ENCODE data around the gene TERT.
"Not testable (repeated sequence)": the region's sequence is repeated elsewhere in the genome, so short reads cannot be mapped to it uniquely, and the experiment has no call there.

TERT gene

DNA sequence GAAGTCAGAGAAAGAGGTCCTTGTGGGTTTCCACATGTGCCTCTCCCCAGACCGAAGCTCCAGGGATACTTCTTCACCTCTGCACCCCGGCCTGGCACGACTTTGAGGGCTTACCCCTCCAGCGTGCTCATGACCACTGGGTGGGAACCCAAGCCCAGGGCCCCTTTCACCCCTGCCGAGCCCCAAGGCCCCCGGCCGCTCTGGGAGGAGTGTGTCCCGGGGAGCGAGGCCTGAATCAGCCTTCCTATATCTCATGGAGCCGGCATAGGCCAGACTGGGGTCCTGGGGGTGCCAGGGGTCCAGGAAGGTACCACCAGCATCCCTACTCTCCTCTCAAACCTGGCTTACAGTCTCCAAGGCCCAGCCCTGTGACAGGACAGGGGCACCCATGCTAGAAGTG is 17.1 kb downstream of the TERT start:
- DNase-seq, result no peak

DNA sequence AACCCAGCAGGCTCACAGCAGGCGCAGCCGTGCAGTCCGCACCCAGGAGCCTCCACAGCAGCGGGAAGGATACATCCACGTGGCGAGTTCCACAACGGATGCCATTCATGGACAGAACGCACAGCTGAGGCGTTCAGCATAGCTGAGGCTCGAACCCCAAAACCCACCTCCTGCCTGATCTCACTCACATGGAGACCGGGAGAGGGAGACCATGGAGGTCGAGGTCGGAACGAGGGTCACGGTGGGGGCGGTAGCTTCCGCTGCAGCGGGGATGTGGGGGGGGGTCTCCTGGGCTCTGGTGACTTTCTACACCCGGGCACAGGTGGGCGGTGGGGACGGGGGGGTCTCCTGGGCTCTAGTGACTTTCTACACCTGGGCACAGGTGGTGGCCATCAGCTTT is 17.5 kb downstream of the TERT start:
- no peak for DNase-seq

DNA sequence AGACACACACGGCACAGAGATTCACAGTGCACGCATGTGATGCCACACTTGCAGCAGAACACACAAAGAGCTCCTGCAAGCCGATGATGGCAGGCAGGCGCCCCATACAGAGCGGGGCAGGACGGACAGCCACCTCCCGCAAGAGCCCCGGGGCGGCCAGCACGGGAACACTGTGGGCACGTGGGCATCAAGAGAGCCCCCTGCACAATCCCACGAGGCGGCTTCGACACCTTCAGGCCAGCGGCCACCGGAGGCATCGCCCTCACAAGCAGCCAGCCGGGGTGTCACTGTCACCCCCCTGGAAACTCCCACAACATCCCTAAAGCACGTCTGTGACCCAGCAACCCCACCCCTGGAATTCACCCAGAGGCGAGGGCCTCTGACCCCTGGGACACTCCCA is 17.9 kb downstream of the TERT start:
- DNase-seq, result no peak

DNA sequence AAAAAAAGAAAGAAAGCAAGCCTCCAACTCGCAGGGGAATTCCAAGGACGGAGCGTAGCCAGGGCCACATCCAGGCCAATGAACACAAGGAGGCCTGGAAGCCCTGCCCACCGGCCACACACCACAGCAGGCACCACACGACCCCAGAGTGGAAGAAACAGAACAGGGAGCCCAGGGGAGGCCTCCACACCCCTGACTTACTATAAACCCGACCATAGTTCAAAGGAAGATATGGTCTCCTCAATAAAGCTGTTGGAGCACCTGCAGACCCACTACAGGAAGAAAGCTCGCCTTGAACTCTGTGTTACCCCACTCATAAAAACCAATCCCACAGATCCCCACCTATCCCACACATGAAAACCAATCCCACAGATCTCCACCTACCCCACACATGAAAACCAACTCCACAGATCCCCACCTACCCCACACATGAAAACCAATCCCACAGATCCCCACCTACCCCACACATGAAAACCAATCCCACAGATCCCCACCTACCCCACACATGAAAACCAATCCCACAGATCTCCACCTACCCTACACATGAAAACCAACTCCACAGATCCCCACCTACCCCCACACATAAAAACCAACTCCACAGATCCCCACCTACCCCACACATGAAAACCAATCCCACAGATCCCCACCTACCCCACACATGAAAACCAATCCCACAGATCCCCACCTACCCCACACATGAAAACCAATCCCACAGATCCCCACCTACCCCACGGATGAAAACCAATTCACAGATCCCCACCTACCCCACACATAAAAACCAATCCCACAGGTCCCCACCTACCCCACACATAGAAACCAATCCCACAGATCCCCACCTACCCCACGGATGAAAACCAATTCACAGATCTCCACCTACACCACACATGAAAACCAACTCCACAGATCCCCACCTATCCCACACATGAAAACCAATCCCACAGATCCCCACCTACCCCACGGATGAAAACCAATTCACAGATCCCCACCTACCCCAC is 19.2 kb downstream of the TERT start:
- DNase-seq, result not testable (repeated sequence)

DNA sequence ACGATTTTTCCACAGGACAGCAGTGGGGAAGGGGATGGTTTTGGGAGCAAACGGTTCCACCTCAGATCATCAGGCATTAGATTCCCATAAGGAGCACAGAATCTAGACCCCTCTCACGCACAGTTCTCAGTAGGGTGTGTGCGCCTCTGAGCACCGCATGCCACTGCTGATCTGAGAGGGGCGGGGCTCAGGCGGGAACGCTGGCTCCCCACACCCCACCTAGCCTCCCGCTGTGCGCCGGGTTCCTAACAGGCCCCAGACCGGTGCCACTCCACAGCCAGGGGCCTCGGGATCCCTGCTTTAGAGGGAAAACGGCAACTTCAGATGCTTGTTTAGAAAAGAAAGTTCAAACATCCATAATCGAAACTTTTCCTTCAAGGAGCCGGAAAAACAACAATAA is 20.4 kb downstream of the TERT start:
- no peak for DNase-seq

DNA sequence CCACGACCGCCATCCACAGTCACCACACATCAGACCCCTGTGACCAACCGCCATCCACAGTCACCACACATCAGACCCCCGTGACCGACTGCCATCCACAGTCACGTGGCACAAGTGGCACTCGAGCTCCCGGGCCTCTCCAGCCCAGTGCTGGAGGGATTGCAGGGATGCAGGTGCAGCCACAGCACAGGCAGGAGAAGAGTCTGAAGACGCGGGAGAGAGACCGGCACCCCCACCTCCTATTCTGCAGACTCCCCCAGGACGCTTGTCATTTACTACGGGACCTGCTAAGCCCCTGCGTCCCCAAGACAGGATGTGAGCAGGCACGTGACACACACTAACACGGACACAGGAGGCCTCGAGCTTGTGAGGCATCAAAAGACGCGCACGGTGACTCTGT is 21.1 kb downstream of the TERT start:
- DNase-seq, result no peak

DNA sequence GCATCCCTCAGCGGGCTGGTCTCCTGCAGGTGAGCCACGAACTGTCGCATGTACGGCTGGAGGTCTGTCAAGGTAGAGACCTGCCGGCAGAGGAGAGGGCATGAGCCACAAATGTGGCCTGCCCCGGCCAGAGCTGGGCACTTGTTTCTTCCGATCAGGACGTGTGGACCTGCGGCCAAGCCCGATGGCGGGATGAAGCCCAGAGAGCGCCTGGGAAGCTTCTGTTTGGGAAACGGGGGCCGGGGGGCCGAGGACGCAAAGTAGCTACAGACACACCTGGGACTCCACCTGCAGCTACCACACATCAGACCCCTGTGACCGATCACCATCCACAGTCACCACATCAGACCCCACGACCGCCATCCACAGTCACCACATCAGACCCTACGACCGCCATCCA is 22.7 kb downstream of the TERT start:
- no peak for DNase-seq

DNA sequence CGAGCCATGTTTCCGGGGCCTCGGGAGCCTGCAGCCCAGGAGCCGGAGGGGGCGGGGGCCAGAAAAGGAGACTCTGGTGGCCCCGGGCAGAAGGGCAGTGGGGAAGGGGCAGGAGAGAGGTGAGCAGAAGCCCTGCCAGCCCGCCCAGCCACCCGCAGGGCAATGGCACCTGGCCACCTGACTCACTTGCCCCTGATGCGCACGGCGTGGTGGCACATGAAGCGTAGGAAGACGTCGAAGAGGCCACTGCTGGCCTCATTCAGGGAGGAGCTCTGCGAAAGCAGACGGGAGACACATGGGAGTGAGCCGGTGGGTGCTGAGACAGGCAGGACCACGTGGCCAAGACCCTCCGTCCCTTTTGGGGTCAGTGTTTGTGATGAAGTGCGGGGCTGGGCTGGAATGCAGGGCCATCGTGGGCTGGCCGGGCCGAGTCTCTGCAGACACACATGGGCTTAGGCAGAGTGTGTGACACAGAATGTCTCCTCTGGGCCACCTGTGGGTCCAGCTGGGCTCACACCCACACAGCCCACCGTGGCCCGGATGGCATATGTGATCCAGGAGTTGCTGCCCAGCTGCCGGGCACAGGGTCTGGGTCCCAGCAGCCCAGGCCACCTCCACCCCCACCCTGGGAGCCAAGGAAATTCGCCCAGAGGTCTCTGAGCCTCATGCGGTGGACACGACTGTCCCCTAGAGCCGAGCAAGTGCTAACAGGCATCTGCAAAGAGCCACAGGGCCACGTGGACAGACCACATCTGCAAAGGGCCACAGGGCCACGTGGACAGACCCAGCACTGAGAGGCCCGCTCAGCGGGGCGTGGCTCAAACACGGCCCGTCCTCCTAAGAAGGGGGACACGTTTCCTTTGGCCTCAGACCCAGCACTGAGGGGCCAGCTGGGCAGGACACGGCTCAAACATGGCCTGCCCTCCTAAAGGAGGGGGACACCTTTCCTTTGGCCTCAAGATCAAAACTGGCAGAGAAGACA is 23.6 kb downstream of the TERT start:
- DNase-seq, result no peak

DNA sequence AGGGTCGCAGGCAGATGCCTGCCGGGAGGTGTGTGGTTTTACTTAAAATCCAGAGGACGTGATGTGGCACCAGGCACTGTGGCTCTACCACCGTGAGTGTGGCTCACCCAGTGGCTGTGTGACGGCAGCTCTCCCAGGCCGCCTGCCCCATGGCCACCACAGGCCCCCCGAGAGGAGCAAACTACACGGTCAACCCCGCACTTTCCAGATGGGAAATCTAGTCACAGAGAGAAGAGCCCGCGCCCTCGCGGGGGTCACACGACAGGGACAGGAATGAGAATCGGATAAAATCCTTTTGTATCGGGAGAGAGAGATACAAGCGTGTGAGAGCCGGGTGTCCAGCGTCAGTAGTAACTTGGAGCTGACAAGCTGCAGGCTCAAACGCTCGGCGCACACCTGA is 24.4 kb downstream of the TERT start:
- no peak for DNase-seq

DNA sequence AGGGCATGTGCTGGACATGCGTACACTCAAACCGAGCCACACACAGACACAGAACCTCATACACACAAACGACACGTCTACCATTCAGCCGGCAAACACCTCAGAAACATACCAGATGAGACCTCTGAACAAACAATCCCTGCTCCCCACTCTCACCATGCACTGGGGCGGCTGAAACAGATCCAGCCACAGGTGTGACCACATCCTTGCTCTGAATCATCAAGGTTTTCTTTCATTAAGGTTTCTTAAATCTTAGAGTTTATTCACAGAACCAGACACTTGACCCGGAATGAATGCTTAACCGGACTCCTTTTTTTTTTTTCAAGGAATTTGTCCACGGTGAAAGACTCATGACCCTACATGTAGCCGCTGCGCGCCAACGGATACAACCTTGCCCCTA is 26.2 kb downstream of the TERT start:
- no peak for DNase-seq

DNA sequence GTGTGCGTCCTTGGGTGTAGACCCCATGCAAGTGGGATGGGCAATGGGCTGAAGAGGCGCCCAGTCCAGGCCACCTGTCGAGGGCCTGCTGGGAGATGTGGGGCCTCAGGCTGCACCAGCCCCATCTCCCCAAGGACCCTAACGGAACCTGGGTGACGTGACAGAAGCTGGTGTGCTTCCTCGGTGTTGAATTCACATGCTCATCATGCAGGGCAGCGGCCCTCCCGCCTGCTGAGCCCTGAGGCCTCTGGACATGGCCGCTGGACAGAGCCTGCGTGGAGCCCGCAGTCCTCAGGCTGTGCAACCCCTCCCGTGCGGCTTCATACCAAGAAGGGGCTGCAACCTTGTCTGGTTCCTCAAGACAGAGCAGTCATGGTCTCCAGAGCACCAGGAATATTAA is 26.8 kb downstream of the TERT start:
- DNase-seq, result no peak

DNA sequence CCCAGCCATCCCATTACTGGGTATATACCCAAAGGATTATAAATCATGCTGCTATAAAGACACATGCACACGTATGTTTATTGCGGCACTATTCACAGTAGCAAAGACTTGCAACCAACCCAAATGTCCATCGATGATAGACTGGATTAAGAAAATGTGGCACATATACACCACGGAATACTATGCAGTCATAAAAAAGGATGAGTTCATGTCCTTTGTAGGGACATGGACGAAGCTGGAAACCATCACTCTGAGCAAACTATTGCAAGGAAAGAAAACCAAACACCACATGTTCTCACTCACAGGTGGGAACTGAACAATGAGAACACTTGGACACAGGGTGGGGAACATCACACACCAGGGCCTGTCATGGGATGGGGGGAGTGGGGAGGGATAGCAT is 27.4 kb downstream of the TERT start:
- DNase-seq, result not testable (repeated sequence)

DNA sequence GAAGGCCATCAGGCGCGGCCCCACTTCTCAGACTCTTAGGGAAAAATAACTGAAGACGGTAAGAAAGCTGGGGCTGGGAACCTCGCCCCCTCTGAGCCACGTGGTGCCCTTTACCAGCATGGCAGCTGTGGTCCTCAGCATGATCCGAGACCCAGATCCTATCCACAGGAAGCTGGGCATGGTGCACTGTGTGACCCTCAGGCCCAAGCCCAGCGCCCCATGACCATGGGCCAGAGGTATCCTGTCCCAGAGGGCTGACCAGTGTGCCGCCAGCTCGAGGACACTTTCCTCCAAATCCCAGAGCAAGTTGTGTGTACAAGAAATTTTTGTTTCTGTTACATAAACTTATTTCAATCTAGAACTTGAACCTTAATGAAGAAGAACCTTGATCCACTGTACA is 28.1 kb downstream of the TERT start:
- DNase-seq, result no peak

DNA sequence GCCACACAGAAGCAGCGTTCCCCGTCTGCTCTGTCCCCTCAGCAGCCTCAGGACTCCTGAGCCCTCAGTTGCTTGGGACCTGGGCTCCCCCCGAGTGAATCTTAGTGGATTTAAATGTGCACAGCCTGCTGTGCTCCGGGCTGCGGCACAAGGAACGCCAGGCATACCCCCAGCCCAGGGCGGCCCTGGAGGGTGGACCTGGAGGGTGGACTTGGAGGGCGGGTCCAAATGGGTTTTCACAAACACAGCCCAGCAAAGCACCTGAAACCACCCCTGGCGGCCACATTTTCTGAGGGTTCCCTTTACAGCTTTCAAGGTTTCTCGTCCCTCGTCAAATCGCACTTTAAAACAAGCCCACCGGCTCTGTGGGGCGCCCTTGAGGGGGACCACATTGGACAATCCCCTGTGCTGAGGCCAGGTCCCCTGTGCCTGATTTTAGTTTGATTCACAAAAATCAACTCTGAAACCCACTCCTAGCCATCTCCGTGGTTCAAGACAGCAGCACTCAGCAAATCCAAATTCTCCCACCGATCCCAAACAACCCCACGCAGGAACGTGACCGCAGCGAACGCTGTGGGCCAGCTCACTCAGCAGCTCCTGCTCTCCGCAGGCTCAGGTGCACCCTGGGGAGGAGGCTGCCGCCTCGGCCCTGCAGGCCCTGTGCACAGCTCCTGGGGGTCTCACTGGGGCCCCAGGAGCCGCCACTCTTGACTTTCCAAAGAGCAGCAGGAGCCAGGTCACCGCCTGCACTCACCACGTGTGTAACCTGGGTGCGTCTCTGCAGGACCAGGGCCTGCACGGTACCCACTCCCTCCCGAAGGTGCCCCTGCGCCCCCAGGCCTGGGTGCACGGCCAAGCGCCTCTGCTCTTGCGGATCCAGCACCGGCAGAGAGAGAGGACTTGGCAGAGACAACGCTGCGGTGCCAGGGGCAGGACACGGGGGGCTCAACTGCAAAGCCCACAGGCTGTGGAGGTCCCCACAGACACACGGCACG is 29.1 kb downstream of the TERT start:
- no peak for DNase-seq

DNA sequence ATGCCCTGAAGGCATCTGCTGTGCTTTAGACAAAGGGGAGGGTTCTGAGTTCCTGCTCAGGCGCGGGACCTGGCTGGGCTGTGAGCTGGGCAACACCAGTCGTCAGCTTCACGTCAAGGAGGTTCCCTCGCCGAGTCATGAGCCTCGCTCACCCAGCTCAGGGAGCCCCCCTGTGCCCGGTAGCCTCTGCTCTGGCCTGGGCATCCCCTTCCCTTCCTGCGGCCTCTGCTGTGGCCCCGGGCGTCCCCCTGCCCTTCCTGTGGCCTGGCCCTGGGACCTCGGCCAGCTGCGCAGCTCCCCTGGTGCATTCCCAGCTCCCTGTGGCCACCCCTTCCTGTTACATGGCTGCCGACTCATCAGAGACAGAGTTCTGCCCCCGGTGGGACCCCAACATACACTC is 29.8 kb downstream of the TERT start:
- DNase-seq, result no peak

DNA sequence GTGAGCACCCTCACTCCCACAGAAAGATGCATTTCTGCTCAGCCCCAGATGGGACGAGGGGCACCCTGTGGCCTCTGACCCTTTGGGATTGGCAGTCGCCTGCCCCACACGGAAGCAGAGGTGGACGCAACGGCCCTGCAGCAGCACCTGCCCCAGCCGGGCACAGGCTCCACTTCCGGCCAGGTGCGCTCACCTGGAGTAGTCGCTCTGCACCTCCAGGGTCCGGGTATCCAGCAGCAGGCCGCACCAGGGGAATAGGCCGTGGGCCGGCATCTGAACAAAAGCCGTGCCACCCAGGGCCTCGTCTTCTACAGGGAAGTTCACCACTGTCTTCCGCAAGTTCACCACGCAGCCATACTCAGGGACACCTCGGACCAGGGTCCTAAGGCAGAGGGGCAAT is 30.7 kb downstream of the TERT start:
- DNase-seq, result no peak

DNA sequence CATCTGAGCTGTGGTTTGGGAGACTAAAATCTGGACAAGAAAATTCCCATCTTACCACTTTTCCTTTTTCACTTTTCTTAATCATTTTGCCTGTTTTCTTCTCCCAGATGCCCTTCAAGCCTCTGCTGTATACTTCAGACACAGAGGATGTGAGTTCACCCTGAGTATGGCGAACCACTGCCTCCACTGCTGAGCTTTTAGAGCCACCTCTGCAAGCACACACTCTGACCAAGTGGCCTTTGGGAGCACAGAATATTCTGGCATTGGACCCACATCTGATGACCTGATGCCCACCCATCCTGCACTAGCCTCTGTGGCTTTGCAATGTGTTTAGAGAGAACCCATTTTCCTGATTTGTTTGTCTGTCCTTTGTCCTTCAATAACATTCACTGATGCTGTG is 32.5 kb downstream of the TERT start:
- no peak for DNase-seq

DNA sequence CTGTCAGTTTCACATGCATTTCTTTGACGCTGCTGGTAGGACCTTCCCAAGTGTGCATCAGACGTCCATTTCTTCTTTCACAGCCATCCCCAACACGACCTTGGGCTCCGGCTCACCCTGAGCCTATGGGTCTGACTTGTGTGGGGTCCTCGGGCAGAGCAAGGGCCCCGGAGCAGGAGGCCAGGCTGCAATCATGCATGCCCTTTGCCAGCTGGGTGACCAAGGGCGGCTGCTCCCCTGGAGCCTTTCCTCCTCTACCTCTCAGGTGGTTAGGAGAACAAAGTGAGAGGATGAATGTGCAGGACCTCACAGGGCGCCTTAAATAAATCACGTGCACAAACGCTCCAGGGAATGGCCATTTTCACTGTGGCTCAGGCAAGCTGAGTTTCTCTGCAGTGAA is 33.2 kb downstream of the TERT start:
- DNase-seq, result no peak

DNA sequence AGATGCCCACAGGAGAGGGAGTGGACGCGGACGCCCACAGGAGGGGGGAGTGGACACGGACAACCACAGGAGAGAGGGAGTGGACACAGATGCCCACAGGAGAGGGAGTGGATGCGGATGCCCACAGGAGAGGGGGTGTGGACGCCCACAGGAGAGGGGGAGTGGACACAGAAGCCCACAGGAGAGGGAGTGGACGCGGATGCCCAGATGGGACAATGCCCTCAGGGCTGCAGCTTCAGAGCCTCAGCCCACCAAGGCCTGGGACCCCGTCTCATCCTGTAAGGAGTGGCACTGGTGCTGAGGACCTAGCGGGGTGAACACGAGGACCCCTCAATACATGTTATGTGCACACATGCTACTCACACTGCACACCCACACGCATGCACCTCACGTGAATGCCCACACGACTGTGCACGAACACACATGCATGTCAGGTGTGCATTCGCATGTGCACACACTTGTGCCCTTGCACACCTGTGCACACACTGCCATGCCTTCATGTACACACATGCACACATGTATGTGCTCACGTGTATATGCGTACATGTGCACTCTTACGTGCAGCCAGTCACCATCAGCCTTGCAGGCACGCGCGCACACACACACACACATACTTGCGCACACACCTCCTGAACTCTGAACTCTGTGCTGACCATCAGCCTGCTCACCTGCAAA is 34.9 kb downstream of the TERT start:
- DNase-seq, result no peak

DNA sequence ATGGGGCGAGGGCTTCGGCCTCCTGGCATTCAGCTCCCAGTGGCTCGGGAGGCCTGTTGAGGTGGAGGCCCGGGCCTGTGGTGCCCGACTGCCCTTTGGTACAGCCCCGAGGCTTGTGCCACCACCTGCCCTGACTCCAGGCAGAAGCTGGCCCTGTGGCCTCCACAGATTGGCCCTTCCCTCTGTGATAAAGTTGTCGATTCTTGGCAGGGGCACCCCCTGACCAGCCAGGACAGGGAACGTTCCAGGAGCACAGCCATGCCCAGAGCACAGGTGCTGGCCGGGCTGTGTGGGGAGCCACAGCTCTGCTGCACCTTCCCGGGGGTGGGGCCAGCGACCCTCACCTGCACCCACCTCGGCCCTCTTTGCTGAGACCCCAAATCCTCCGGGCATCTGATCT is 37.0 kb downstream of the TERT start:
- DNase-seq, result no peak

DNA sequence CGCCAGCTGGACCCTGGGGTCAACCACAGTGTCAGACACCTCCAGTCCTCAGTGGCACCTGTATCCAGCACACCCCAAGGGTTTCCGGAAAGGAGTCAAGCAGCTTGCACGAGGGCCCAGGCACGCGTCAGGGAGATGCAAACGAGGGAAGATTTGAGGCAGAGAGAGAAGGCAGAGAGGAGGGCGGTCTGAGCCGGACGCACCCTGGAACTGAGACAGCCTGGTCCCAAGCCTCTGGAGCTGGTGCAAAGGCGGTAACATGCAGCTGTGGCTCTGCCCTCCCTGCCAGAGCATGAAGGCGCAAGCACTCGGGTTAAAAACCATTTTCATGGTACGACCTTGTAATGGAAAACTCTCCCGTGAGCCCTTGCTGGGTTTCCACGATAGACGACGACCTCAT is 37.5 kb downstream of the TERT start:
- DNase-seq, result no peak

DNA sequence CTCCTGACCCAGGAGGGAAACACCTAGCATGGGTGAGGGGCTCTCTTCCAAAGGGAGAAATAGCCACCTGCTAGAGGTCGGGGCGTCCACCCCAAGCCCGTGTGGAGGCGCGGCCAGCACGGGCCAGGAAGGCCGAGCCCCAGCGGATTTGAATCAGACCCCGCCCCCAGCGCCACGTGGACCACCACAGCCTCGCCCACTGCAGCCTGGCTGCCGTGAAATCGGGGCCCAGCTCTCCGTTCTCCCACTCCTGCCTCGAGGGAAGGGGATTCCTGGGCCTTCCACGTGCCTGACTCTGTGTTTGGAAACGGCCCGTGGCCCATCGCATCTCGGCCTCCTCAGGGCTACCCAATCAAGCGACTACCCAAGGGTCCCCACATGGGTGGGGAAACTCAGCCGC is 38.1 kb downstream of the TERT start:
- DNase-seq, result no peak
